Adrenal gland (tissue), 5 donors: ENCODE data around the gene PIAS1.

Experiments used
- POLR2A ChIP-seq, 2 donors: fragments of 450-650 bp; IDR thresholded peaks; one replicate each; pipeline ENCODE4 v1.6.1; 2017; ENCODE audit warnings: antibody characterized with exemption in 2 of 2, mild to moderate bottlenecking in 2 of 2, moderate library complexity in 1 of 2
- TF ChIP-seq, protein P1 (sequence below), 6 experiments: fragments of 450-650 bp in 4 of 6; fragments of 200-600 bp in 2 of 6; sonication (generic) in 1 of 6; IDR thresholded peaks; 1 replicate in 5 of 6; 2 replicates in 1 of 6; pipeline versions ENCODE4 v1.5.1 to v1.8.0; 2016 to 2021; ENCODE audit warnings: antibody characterized with exemption in 6 of 6, mild to moderate bottlenecking in 2 of 6, moderate library complexity in 1 of 6
- donor health status: DM: no; HTN: no; CAD: no.

DNA sequence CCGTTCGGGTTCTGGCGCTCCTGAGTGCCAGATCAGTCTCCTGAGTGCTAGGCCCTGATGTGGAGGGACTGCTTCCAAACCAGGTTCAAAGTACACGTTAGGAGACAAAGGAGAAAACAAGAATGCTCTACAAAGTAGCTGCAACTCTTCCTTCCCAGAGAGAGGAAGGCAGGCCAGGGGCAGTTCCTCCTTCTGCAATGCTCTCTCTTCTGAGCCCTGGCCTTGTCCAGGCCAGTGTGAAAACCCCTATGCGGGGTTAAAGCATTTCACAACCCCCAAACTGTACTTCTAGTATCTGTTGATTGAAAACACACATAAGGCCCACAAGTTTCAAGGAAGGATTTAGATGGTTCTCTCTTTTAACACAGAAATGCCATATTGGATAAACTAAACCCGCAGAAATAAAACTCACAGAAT, 160.7 kb downstream of the PIAS1 start:
- TF ChIP-seq POLR2A (IDR thresholded peaks at IDR 0.05), result no peak
- TF ChIP-seq, protein P1, sequence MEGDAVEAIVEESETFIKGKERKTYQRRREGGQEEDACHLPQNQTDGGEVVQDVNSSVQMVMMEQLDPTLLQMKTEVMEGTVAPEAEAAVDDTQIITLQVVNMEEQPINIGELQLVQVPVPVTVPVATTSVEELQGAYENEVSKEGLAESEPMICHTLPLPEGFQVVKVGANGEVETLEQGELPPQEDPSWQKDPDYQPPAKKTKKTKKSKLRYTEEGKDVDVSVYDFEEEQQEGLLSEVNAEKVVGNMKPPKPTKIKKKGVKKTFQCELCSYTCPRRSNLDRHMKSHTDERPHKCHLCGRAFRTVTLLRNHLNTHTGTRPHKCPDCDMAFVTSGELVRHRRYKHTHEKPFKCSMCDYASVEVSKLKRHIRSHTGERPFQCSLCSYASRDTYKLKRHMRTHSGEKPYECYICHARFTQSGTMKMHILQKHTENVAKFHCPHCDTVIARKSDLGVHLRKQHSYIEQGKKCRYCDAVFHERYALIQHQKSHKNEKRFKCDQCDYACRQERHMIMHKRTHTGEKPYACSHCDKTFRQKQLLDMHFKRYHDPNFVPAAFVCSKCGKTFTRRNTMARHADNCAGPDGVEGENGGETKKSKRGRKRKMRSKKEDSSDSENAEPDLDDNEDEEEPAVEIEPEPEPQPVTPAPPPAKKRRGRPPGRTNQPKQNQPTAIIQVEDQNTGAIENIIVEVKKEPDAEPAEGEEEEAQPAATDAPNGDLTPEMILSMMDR (IDR thresholded peaks at IDR 0.05), result no peak
